Testis (tissue), 2 donors: Measurements from ENCODE around the gene BIVM.

Experiments
- POLR2A ChIP-seq: fragments of 450-650 bp; IDR thresholded peaks from one replicate; pipeline ENCODE4 v1.6.1; 2017; ENCODE audit warnings: antibody characterized with exemption, mild to moderate bottlenecking, moderate library complexity
- TF ChIP-seq, protein P1 (sequence below), 3 experiments: fragments of 450-650 bp in 2 of 3; fragments of 200-600 bp in 1 of 3; sonication (generic) in 1 of 3; IDR thresholded peaks; one replicate each; pipeline ENCODE4 v1.5.1; 2016 to 2019; ENCODE audit warnings: antibody characterized with exemption in 3 of 3, mild to moderate bottlenecking in 2 of 3, moderate library complexity in 1 of 3

DNA sequence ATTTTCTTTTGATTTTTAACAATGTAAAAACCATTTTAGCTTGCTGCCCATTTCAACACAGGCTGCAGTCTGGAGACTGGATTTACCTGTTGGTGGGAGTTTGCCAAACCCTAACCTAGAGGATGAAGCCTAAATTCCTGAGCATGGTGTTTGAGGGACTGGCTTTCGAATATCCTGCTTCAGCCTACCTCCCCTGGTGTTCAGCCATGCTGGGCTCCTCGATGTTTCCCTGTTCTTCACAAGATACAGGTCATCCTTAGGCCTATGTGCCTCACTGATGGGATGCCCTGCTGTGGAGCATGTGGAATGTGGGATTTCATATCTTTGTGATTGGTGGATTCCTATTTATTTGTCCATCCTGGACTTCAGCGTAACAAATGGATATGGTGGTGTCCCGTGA lies 26.5 kb downstream of the BIVM start:
- TF ChIP-seq, protein P1, sequence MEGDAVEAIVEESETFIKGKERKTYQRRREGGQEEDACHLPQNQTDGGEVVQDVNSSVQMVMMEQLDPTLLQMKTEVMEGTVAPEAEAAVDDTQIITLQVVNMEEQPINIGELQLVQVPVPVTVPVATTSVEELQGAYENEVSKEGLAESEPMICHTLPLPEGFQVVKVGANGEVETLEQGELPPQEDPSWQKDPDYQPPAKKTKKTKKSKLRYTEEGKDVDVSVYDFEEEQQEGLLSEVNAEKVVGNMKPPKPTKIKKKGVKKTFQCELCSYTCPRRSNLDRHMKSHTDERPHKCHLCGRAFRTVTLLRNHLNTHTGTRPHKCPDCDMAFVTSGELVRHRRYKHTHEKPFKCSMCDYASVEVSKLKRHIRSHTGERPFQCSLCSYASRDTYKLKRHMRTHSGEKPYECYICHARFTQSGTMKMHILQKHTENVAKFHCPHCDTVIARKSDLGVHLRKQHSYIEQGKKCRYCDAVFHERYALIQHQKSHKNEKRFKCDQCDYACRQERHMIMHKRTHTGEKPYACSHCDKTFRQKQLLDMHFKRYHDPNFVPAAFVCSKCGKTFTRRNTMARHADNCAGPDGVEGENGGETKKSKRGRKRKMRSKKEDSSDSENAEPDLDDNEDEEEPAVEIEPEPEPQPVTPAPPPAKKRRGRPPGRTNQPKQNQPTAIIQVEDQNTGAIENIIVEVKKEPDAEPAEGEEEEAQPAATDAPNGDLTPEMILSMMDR (IDR thresholded peaks at IDR 0.05) = no peak
- TF ChIP-seq POLR2A = no peak
